SU-DHL-6 (cell line): Measurements from ENCODE around the gene ADAMTS12.

Experiments
- H2AFZ ChIP-seq: fragments of 200-600 bp; sonication (generic); 2 replicates; pipeline ENCODE4 v1.6.1; 2014; ENCODE audit warnings: low read depth, mild to moderate bottlenecking, moderate library complexity, mixed read lengths, antibody characterized with exemption, low read length; ENCODE audit not compliant: severe bottlenecking
- H3F3A ChIP-seq: fragments of 200-600 bp; shearing (Covaris generic); 2 replicates; pipeline ENCODE4 v1.6.0; 2016; ENCODE audit warnings: antibody characterized with exemption, mild to moderate bottlenecking; ENCODE audit not compliant: insufficient read depth
- H3K27ac ChIP-seq: fragments of 200-600 bp; sonication (generic); 2 replicates; pipeline ENCODE4 v1.5.1; 2016; ENCODE audit warnings: low read depth, mild to moderate bottlenecking, low read length, moderate library complexity, mixed read lengths
- H3K27me3 ChIP-seq: fragments of 200-600 bp; sonication (generic), shearing (Covaris generic); 2 replicates; pipeline ENCODE4 v1.6.0; 2014; ENCODE audit warnings: mild to moderate bottlenecking, low read length
- H3K36me3 ChIP-seq: fragments of 200-600 bp; sonication (generic); 2 replicates; pipeline ENCODE4 v1.6.1; 2014; ENCODE audit warnings: mild to moderate bottlenecking, low read length, mixed read lengths
- H3K4me2 ChIP-seq: fragments of 300-600, 200-600 bp; shearing (Covaris generic), sonication (generic); 2 replicates; pipeline ENCODE4 v1.6.0; 2014; ENCODE audit warnings: low read length, low read depth, mild to moderate bottlenecking; ENCODE audit not compliant: poor library complexity, severe bottlenecking
- H3K4me3 ChIP-seq: fragments of 200-600 bp; sonication (generic); 2 replicates; pipeline ENCODE4 v1.5.1; 2014; ENCODE audit warnings: antibody characterized with exemption, low read length, mild to moderate bottlenecking, mixed read lengths; ENCODE audit not compliant: insufficient read depth, poor library complexity, severe bottlenecking
- H3K79me2 ChIP-seq: fragments of 200-600 bp; sonication (generic); 2 replicates; pipeline ENCODE4 v1.6.1; 2014; ENCODE audit warnings: mild to moderate bottlenecking, low read length, moderate library complexity; ENCODE audit not compliant: insufficient read depth
- H3K9ac ChIP-seq: fragments of 200-600 bp; sonication (generic); 2 replicates; pipeline ENCODE4 v1.7.0; 2014; ENCODE audit warnings: mild to moderate bottlenecking, low read length
- H3K9me2 ChIP-seq: fragments of 200-600 bp; sonication (generic); replicated peaks from 2 replicates; pipeline ENCODE4 v1.6.1; 2014; ENCODE audit warnings: low read length; ENCODE audit not compliant: insufficient read depth
- H3K9me3 ChIP-seq: fragments of 200-600 bp; sonication (generic); 2 replicates; pipeline ENCODE4 v1.6.1; 2014; ENCODE audit warnings: low read length, mixed read lengths; ENCODE audit not compliant: insufficient read depth
- H4K20me1 ChIP-seq: fragments of 200-600 bp; sonication (generic); 2 replicates; pipeline ENCODE4 v1.6.1; 2014; ENCODE audit warnings: low read depth, mild to moderate bottlenecking, antibody characterized with exemption, low read length, moderate library complexity, mixed read lengths
- EZH2phosphoT487 ChIP-seq: fragments of 200-600 bp; sonication (generic), shearing (Covaris generic); conservative IDR thresholded peaks from 2 replicates; pipeline ENCODE4 v1.6.1; 2018; ENCODE audit warnings: mild to moderate bottlenecking, antibody characterized with exemption, low read length, moderate library complexity, mixed read lengths
- TF ChIP-seq, protein P1 (sequence below): fragments of 200-600 bp; sonication (generic); IDR thresholded peaks from one replicate; pipeline ENCODE4 v1.5.1; 2017; ENCODE audit warnings: antibody characterized with exemption, mild to moderate bottlenecking, low read length, moderate library complexity; ENCODE audit not compliant: insufficient read depth, poor library complexity, severe bottlenecking

The ADAMTS12 gene

DNA sequence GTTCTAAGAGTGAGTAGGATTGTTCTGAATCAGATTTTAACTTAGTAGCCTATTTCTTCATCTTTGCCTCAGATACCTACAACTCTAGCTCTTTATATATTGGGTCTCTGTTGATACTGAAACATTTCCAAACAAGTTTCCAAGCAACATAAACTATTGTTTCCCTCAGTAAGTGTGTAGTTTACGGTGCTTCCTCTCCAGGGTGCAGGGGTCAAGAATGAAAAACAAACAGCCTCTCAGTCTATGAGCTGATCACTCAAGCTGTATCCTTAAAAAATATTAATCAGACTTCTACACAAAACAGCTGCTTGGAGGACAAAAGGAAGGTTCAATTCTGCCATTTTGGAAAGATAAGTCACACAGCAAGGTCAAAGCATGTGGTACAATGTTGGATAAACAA, 75.0 kb downstream of the ADAMTS12 start:
- Histone ChIP-seq H3F3A (no peaks in the 10 kb centered on the region), H3K4me3 (no peak overlapping the region), H4K20me1 (no peaks in the 10 kb centered on the region), H3K9me3 (no peaks in the 10 kb centered on the region), H2AFZ (no peak overlapping the region), H3K9ac (no peak overlapping the region), H3K79me2 (no peaks in the 10 kb centered on the region), H3K27ac (no peak overlapping the region), H3K36me3 (no peaks in the 10 kb centered on the region), H3K27me3 (no peaks in the 10 kb centered on the region), H3K9me2 (no peaks in the 10 kb centered on the region), H3K4me2 (no peak overlapping the region)
- no peak for TF ChIP-seq EZH2phosphoT487
- TF ChIP-seq, protein P1, sequence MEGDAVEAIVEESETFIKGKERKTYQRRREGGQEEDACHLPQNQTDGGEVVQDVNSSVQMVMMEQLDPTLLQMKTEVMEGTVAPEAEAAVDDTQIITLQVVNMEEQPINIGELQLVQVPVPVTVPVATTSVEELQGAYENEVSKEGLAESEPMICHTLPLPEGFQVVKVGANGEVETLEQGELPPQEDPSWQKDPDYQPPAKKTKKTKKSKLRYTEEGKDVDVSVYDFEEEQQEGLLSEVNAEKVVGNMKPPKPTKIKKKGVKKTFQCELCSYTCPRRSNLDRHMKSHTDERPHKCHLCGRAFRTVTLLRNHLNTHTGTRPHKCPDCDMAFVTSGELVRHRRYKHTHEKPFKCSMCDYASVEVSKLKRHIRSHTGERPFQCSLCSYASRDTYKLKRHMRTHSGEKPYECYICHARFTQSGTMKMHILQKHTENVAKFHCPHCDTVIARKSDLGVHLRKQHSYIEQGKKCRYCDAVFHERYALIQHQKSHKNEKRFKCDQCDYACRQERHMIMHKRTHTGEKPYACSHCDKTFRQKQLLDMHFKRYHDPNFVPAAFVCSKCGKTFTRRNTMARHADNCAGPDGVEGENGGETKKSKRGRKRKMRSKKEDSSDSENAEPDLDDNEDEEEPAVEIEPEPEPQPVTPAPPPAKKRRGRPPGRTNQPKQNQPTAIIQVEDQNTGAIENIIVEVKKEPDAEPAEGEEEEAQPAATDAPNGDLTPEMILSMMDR: no peak

DNA sequence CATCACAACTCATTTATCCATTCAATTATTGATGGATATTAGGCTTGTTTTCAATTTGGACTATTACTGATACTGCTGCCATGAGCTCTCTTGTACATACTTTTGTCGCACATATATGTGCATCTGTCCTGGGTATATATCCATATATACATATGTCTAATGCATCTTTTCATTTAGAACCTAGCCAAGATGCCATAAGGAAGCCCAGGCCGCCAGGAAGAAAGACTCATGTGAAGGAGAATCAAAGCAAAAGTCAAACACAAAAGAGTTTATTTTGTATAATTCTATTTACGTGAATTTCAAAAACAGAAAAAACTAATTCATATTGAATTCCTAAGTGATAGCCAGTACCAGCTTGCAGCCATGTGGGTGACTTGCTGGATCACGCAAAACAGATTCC, 79.0 kb downstream of the ADAMTS12 start:
- Histone ChIP-seq H3K79me2 (no peaks in the 10 kb centered on the region), H3K9me2 (no peaks in the 10 kb centered on the region)
- TF ChIP-seq, protein P1: no peak
- TF ChIP-seq EZH2phosphoT487: no peak

DNA sequence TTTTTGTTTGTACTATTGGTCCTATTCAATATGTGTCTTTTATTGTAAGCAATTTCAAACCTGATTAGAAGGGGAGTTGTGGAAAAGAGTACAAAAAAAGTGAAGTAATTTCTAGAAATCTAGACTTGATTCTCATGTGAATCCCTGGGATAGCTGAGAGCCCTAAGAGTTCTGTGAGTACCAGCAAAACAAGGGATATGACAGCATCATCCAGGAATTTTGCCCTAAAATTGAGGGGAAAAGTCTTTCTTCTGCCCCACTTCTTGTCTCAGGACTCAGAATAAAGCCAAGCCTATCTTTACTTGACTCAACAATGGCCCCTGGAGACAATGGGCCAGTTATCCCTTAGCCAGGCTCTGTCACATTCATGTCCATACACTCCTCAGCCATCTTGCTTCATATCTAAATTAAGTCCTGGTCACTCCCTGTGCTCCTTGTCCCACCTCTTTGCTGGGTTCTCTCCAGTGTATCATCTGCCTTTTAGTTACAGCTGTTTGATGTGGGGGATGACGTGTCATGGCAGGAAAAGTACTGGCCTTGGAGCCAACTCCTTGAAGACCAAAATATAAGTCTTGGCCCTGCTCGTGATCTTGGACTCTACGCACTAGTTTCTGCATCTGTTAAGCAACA, 81.2 kb downstream of the ADAMTS12 start:
- TF ChIP-seq EZH2phosphoT487: no peak
- TF ChIP-seq, protein P1: no peak
- H2AFZ ChIP-seq: no peak overlapping the region
- no peaks in the 10 kb centered on the region for H3F3A ChIP-seq
- no peaks in the 10 kb centered on the region; the same call in 1 of the 2 replicates for H3K9me2 ChIP-seq
- no peaks in the 10 kb centered on the region for H3K9me3 ChIP-seq
- H3K79me2 ChIP-seq: no peaks in the 10 kb centered on the region
- no peaks in the 10 kb centered on the region for H4K20me1 ChIP-seq
- no peak overlapping the region for H3K4me3 ChIP-seq
- H3K9ac ChIP-seq: no peak overlapping the region
- H3K36me3 ChIP-seq: no peaks in the 10 kb centered on the region
- no peak overlapping the region for H3K27ac ChIP-seq
- H3K27me3 ChIP-seq: no peaks in the 10 kb centered on the region
- no peak overlapping the region for H3K4me2 ChIP-seq

More for the DNA sequence above, 79.0 kb downstream of the ADAMTS12 start:
- Histone ChIP-seq H2AFZ (no peak overlapping the region), H3K36me3 (no peaks in the 10 kb centered on the region), H3F3A (no peaks in the 10 kb centered on the region), H3K4me2 (no peak overlapping the region), H3K9me3 (no peaks in the 10 kb centered on the region), H3K27ac (no peak overlapping the region), H4K20me1 (no peaks in the 10 kb centered on the region), H3K27me3 (no peaks in the 10 kb centered on the region), H3K9ac (no peak overlapping the region), H3K4me3 (no peak overlapping the region)
